Heart left ventricle (tissue), 13 donors: ENCODE data around the gene SMOC2.

Experiments used
- POLR2A ChIP-seq, 2 donors: fragments of 450-650 bp; IDR thresholded peaks; one replicate each; pipeline ENCODE4 v1.6.1; 2017; ENCODE audit warnings: antibody characterized with exemption in 2 of 2, mild to moderate bottlenecking in 2 of 2, moderate library complexity in 2 of 2
- TF ChIP-seq, protein P1 (sequence below), 12 donors: fragments of 200-600 bp; sonication (generic) in 4 of 12; IDR thresholded peaks; one replicate each; pipeline versions ENCODE4 v1.5.0 to v1.8.0; 2018 to 2022; ENCODE audit warnings: antibody characterized with exemption in 12 of 12, mild to moderate bottlenecking in 5 of 12
- donor health status: ischemic (EF 13 %, LVEDD 7.1; RV severe dilation, severe dysfunction).
- donor health status: DM: no; HTN: yes; CAD: no.
- donor health status: DM: no; HTN: no; CAD: no.
- donor health status: ischemic (EF 25% LVEDD 6.9; RV normal size, moderate dysfunction).
- donor health status: ischemic (EF 25% LVEDD 5.7; RV mildly dilated, moderate dysfunction).
- donor health status: ischemic (EF 35%, LVEDD 5.7; RV mildly dilated, moderate dysfunction).
- donor health status: nonischemic (EF 11% LVEDD 7.7; RV severe dilation, severe dysfunction).
- donor health status: DM: yes; HTN: yes; CAD: no.
- donor health status: PGD.
- donor health status: ischemic (EF 29% LVEDD 5.4; RV normal size, mild dysfunction).
- donor health status: nonischemic (EF 23%, LVEDD 6.1; RV moderate dilation, normal function).

DNA sequence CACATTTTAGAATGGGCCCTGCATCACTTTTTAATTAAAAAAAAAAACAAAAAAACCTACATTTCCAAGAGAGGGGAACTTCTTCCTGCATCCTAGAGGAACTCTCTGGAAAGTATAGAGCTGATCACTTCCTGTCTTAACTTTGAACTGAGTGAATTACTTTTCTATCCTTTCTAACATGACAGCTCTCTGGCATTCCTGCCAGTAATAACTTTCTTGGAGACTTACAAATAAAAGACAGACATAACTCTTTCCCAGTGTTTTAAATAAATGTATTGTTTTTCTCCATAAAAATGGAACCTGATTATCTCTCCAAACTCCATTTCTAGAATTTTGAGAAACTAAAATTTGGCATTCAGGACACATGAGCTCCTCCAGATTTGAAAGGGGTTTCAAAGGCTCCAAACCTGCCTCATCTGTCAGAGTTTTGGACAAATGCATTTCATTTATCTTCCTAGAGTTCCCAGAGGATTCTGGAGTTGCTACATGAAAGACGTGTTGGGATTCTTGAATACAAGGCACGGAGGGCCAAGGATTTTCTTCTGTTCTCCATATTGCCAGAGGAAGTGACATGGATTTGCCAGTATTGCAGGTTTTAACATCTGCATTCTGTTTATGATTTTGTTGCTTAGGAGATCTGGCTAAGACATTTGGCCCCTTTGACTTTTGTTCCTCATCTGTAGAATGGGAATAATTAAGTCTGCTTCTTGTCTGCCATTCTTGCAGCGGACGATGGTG lies 2.0 kb upstream of the SMOC2 start:
- TF ChIP-seq, protein P1, sequence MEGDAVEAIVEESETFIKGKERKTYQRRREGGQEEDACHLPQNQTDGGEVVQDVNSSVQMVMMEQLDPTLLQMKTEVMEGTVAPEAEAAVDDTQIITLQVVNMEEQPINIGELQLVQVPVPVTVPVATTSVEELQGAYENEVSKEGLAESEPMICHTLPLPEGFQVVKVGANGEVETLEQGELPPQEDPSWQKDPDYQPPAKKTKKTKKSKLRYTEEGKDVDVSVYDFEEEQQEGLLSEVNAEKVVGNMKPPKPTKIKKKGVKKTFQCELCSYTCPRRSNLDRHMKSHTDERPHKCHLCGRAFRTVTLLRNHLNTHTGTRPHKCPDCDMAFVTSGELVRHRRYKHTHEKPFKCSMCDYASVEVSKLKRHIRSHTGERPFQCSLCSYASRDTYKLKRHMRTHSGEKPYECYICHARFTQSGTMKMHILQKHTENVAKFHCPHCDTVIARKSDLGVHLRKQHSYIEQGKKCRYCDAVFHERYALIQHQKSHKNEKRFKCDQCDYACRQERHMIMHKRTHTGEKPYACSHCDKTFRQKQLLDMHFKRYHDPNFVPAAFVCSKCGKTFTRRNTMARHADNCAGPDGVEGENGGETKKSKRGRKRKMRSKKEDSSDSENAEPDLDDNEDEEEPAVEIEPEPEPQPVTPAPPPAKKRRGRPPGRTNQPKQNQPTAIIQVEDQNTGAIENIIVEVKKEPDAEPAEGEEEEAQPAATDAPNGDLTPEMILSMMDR (IDR thresholded peaks at IDR 0.05), result no peak
- no peak for TF ChIP-seq POLR2A (IDR thresholded peaks at IDR 0.05)
